NCI-H526 (cell line): ENCODE data around the gene ASS1.

ENCODE experiments used
- DNase-seq, 2 experiments: peaks; one replicate each; lab custom pipeline; 2025; lab: John Stamatoyannopoulos, UW

ASS1 gene

GRCh38 chr9:130498298-130498917, 53.6 kb downstream of the ASS1 start:
- no peak for DNase-seq

GRCh38 chr9:130498918-130499698, 54.3 kb downstream of the ASS1 start:
- DNase-seq: no peak

- DNase-seq: no peak
These were observed 55.1 kb downstream of the ASS1 start for GRCh38 chr9:130499804-130500263.

GRCh38 chr9:130500340-130501180, 55.8 kb downstream of the ASS1 start:
- no peak for DNase-seq

GRCh38 chr9:130501639-130502038, 56.9 kb downstream of the ASS1 start:
- no peak for DNase-seq

- no peak for DNase-seq
These were observed 63.5 kb downstream of the ASS1 start for GRCh38 chr9:130508218-130508617.

- no peak for DNase-seq
These were observed 67.4 kb downstream of the ASS1 start for GRCh38 chr9:130512199-130512598.

GRCh38 chr9:130513078-130513477, 68.3 kb downstream of the ASS1 start:
- no peak for DNase-seq

- no peak for DNase-seq
These were observed 73.5 kb downstream of the ASS1 start for GRCh38 chr9:130518233-130518632.

GRCh38 chr9:130518943-130519799, 74.4 kb downstream of the ASS1 start:
- DNase-seq: no peak

GRCh38 chr9:130519927-130520326, 75.2 kb downstream of the ASS1 start:
- DNase-seq: no peak

GRCh38 chr9:130521715-130522114, 77.0 kb downstream of the ASS1 start:
- no peak for DNase-seq

GRCh38 chr9:130522233-130522808, 77.6 kb downstream of the ASS1 start:
- no peak for DNase-seq

GRCh38 chr9:130523921-130524320, 79.2 kb downstream of the ASS1 start:
- no peak for DNase-seq

- no peak for DNase-seq
These were observed 81.6 kb downstream of the ASS1 start for GRCh38 chr9:130526193-130526853.

GRCh38 chr9:130526854-130527650, 82.3 kb downstream of the ASS1 start:
- DNase-seq: no peak

- DNase-seq: no peak
These were observed 83.0 kb downstream of the ASS1 start for GRCh38 chr9:130527651-130528310.

- DNase-seq: no peak
These were observed 83.9 kb downstream of the ASS1 start for GRCh38 chr9:130528674-130529073.

GRCh38 chr9:130530938-130531337, 86.2 kb downstream of the ASS1 start:
- DNase-seq: no peak
